Measurements from ENCODE around the gene KCNQ5.
A peak's percentile ranks its signal among the peaks of the same experiment; 100 is the strongest.
"Not testable (repeated sequence)": the region's sequence is repeated elsewhere in the genome, so short reads cannot be mapped to it uniquely, and the experiment has no call there.

The KCNQ5 gene

GRCh38 chr6:72621291-72622093 is at the start of gene KCNQ5:
TSS of gene KCNQ5 (plus strand) at chr6:72622064.
- DNase-seq = no peak

- DNase-seq = no peak
These were observed 42.0 kb upstream of the KCNQ5 start for GRCh38 chr6:72579865-72580264.

- no peak for DNase-seq
These were observed 41.5 kb upstream of the KCNQ5 start for GRCh38 chr6:72580281-72580940.

- DNase-seq = not testable (repeated sequence)
These were observed 40.9 kb upstream of the KCNQ5 start for GRCh38 chr6:72580950-72581349.

GRCh38 chr6:72588155-72588554 is 33.7 kb upstream of the KCNQ5 start:
- DNase-seq = no peak

GRCh38 chr6:72589096-72589495 is 32.8 kb upstream of the KCNQ5 start:
- no peak for DNase-seq

- no peak for DNase-seq
These were observed 26.1 kb upstream of the KCNQ5 start for GRCh38 chr6:72595812-72596211.

GRCh38 chr6:72616406-72617015 is 5.4 kb upstream of the KCNQ5 start:
- no peak for DNase-seq

GRCh38 chr6:72617721-72618120 is 4.1 kb upstream of the KCNQ5 start:
- DNase-seq = no peak

GRCh38 chr6:72619883-72620696 is 1.8 kb upstream of the KCNQ5 start:
- no peak for DNase-seq

- no peak for DNase-seq
These were observed 983 bp upstream of the KCNQ5 start for GRCh38 chr6:72620871-72621290.

GRCh38 chr6:72622094-72622940 is 453 bp downstream of the KCNQ5 start:
- DNase-seq = peak; percentile 19

- DNase-seq = no peak
These were observed 1.9 kb downstream of the KCNQ5 start for GRCh38 chr6:72623808-72624207.

GRCh38 chr6:72624557-72625160 is 2.8 kb downstream of the KCNQ5 start:
- DNase-seq = no peak

- DNase-seq = no peak
These were observed 4.3 kb downstream of the KCNQ5 start for GRCh38 chr6:72626126-72626525.

- no peak for DNase-seq
These were observed 5.7 kb downstream of the KCNQ5 start for GRCh38 chr6:72627539-72627938.

- DNase-seq = no peak
These were observed 9.6 kb downstream of the KCNQ5 start for GRCh38 chr6:72631480-72631879.

GRCh38 chr6:72635636-72636035 is 13.8 kb downstream of the KCNQ5 start:
- DNase-seq = no peak

GRCh38 chr6:72636215-72636614 is 14.4 kb downstream of the KCNQ5 start:
- no peak for DNase-seq

- no peak for DNase-seq
These were observed 14.9 kb downstream of the KCNQ5 start for GRCh38 chr6:72636786-72637185.

- DNase-seq = no peak
These were observed 18.2 kb downstream of the KCNQ5 start for GRCh38 chr6:72639920-72640614.

All from NCI-H1417 treated with DMSO at 0.1 percent for 48 hours (cell line).